H1 (cell line): ENCODE results near the gene C14orf93. TPM values are rescaled to one million over a fixed set of nuclear protein-coding genes. Genes with fewer than 3 reads are reported as not detected.

Source experiments
- polyA plus RNA-seq, 7 experiments: library from polyadenylated mRNA; depleted of rRNA in 3 of 7; stranded (reverse) in 5 of 7; unstranded in 2 of 7; fragments of >200 nt in 5 of 7; fragments of 200-250 nt in 2 of 7; gene quantifications; 1 replicate in 5 of 7; 2 replicates in 1 of 7; 4 replicates in 1 of 7; pipeline versions ENCODE4 v1.2.1 to v1.2.3, GENCODE V29; 2011 to 2013; ENCODE audit warnings: missing spikeins in 2 of 7, mixed read lengths in 2 of 7
- total RNA-seq: library from RNA; stranded (reverse); fragmentation: NEBNext Ultra II Directional; extraction: Animal tissue kit (Norgen Biotek cat#: 25700); gene quantifications from 2 replicates; pipeline ENCODE4 v1.2.1, GENCODE V29; 2021

The C14orf93 gene
- total and polyA plus RNA-seq, 2 of the 8 experiments (the other 6 are each of a cell fraction or from before 2014, with no cell fraction given) = 7.8 to 8.2 TPM

Other genes with a start within 250 kb of the C14orf93 start
- gene OXA1L, start 243.5 kb downstream of the C14orf93 start, total RNA-seq = 125 and 129 TPM in 2 replicates
- gene OXA1L, start 243.5 kb downstream of the C14orf93 start, polyA plus RNA-seq (2011; rRNA removed) = 163 and 199 TPM in 2 replicates
- gene SLC7A7, start 194.7 kb downstream of the C14orf93 start, total RNA-seq = 5.8 and 6.3 TPM in 2 replicates
- 14.9 and 15.0 TPM in 2 replicates for gene SLC7A7, start 194.7 kb downstream of the C14orf93 start, polyA plus RNA-seq (2011; rRNA removed)
- gene MRPL52, start 180.3 kb downstream of the C14orf93 start, total RNA-seq = 172 and 176 TPM in 2 replicates
- gene MRPL52, start 180.3 kb downstream of the C14orf93 start, polyA plus RNA-seq (2011; rRNA removed) = 70.5 and 109 TPM in 2 replicates
- gene MMP14, start 173.6 kb downstream of the C14orf93 start, total RNA-seq = 83.1 and 86.8 TPM in 2 replicates
- gene MMP14, start 173.6 kb downstream of the C14orf93 start, polyA plus RNA-seq (2011; rRNA removed) = 58.2 and 81.6 TPM in 2 replicates
- 15.6 and 15.7 TPM in 2 replicates for gene LRP10, start 138.4 kb downstream of the C14orf93 start, total RNA-seq
- gene LRP10, start 138.4 kb downstream of the C14orf93 start, polyA plus RNA-seq (2011; rRNA removed) = 12.4 and 22.8 TPM in 2 replicates
- gene REM2, start 126.9 kb downstream of the C14orf93 start, total RNA-seq = 1.1 and 1.3 TPM in 2 replicates
- gene REM2, start 126.9 kb downstream of the C14orf93 start, polyA plus RNA-seq (2011; rRNA removed) = 0.78 and 1.00 TPM in 2 replicates
- gene RBM23, start 91.0 kb downstream of the C14orf93 start, total RNA-seq = 43.1 and 43.3 TPM in 2 replicates
- 41.2 and 68.9 TPM in 2 replicates for gene RBM23, start 91.0 kb downstream of the C14orf93 start, polyA plus RNA-seq (2011; rRNA removed)
- 159 and 171 TPM in 2 replicates for gene PRMT5, start 80.8 kb downstream of the C14orf93 start, total RNA-seq
- gene PRMT5, start 80.8 kb downstream of the C14orf93 start, polyA plus RNA-seq (2011; rRNA removed) = 329 and 402 TPM in 2 replicates
- 46.1 and 47.7 TPM in 2 replicates for gene HAUS4, start 53.1 kb downstream of the C14orf93 start, total RNA-seq
- gene HAUS4, start 53.1 kb downstream of the C14orf93 start, polyA plus RNA-seq (2011; rRNA removed) = 35.6 and 46.0 TPM in 2 replicates
- 46.0 TPM in 2 replicates for gene AJUBA, start 27.6 kb downstream of the C14orf93 start, total RNA-seq
- 33.1 and 38.8 TPM in 2 replicates for gene AJUBA, start 27.6 kb downstream of the C14orf93 start, polyA plus RNA-seq (2011; rRNA removed)
- gene PSMB5, start 24.8 kb upstream of the C14orf93 start, total RNA-seq = 246 and 254 TPM in 2 replicates
- gene PSMB5, start 24.8 kb upstream of the C14orf93 start, polyA plus RNA-seq (2011; rRNA removed) = 402 and 510 TPM in 2 replicates
- not detected in 2 replicates for gene PSMB11, start 32.1 kb upstream of the C14orf93 start, total RNA-seq
- gene PSMB11, start 32.1 kb upstream of the C14orf93 start, polyA plus RNA-seq (2011; rRNA removed) = not detected in 2 replicates
- 18.1 TPM in 2 replicates for gene CDH24, start 47.4 kb upstream of the C14orf93 start, total RNA-seq
- gene CDH24, start 47.4 kb upstream of the C14orf93 start, polyA plus RNA-seq (2011; rRNA removed) = 27.6 and 41.8 TPM in 2 replicates
- gene ACIN1, start 85.0 kb upstream of the C14orf93 start, total RNA-seq = 233 and 237 TPM in 2 replicates
- gene ACIN1, start 85.0 kb upstream of the C14orf93 start, polyA plus RNA-seq (2011; rRNA removed) = 132 and 153 TPM in 2 replicates
- gene C14orf119, start 85.4 kb upstream of the C14orf93 start, total RNA-seq = 78.1 and 91.2 TPM in 2 replicates
- gene C14orf119, start 85.4 kb upstream of the C14orf93 start, polyA plus RNA-seq (2011; rRNA removed) = 49.8 and 94.0 TPM in 2 replicates
- not detected in 2 replicates for gene CIROP, start 94.8 kb upstream of the C14orf93 start, total RNA-seq
- gene CIROP, start 94.8 kb upstream of the C14orf93 start, polyA plus RNA-seq (2011; rRNA removed) = 0.03 and 0.06 TPM in 2 replicates
- gene CEBPE, start 109.1 kb upstream of the C14orf93 start, total RNA-seq = not detected in 2 replicates
- 0.05 and 0.06 TPM in 2 replicates for gene CEBPE, start 109.1 kb upstream of the C14orf93 start, polyA plus RNA-seq (2011; rRNA removed)
- 204 and 209 TPM in 2 replicates for gene SLC7A8, start 173.5 kb upstream of the C14orf93 start, total RNA-seq
- gene SLC7A8, start 173.5 kb upstream of the C14orf93 start, polyA plus RNA-seq (2011; rRNA removed) = 181 and 182 TPM in 2 replicates
- 1.2 TPM in 1 of 2 replicates, not detected in the other for gene RNF212B, start 227.8 kb upstream of the C14orf93 start, total RNA-seq
- 0.36 and 0.95 TPM in 2 replicates for gene RNF212B, start 227.8 kb upstream of the C14orf93 start, polyA plus RNA-seq (2011; rRNA removed)